Measurements from ENCODE around the gene PACS2.

DNA sequence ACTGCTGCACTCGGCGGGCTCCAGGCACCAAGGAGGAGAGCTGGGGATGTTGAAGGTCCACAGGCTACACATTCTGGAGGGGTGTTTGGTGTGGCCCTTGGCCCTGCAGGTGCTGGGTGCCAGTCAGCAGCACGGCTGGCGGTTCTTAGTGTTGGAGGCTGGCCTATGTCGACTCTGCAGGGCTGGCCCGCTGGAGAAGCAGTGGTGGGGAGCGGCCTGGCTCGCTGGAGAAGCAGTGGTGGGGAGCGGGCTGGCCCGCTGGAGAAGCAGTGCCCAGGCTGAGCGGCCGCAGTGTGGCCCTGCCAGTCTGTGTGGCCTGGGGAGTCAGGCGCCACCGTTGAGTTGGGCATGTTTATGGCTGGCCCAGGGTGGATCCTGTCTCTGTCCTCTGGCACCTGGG lies 132.4 kb downstream of the PACS2 start:
- TF ChIP-seq, protein P1, sequence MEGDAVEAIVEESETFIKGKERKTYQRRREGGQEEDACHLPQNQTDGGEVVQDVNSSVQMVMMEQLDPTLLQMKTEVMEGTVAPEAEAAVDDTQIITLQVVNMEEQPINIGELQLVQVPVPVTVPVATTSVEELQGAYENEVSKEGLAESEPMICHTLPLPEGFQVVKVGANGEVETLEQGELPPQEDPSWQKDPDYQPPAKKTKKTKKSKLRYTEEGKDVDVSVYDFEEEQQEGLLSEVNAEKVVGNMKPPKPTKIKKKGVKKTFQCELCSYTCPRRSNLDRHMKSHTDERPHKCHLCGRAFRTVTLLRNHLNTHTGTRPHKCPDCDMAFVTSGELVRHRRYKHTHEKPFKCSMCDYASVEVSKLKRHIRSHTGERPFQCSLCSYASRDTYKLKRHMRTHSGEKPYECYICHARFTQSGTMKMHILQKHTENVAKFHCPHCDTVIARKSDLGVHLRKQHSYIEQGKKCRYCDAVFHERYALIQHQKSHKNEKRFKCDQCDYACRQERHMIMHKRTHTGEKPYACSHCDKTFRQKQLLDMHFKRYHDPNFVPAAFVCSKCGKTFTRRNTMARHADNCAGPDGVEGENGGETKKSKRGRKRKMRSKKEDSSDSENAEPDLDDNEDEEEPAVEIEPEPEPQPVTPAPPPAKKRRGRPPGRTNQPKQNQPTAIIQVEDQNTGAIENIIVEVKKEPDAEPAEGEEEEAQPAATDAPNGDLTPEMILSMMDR (IDR thresholded peaks at IDR 0.05): no peak
- TF ChIP-seq EZH2 (IDR thresholded peaks at IDR 0.05) (no peak), EZH2phosphoT487 (IDR thresholded peaks at IDR 0.05) (no peak)
